HG03378 (cell line): Measurements from ENCODE around the gene PAFAH1B1.
"Not testable (repeated sequence)": the region's sequence is repeated elsewhere in the genome, so short reads cannot be mapped to it uniquely, and the experiment has no call there.

ENCODE experiments used
- ATAC-seq: cut with Tn5 transposase; IDR thresholded peaks from one replicate; pipeline ENCODE4 v1.9.1; 2021; ENCODE audit warnings: mild to moderate bottlenecking, moderate library complexity; ENCODE audit not compliant: unreplicated experiment

The PAFAH1B1 gene

GRCh38 chr17:2688351-2689342, 95.2 kb downstream of the PAFAH1B1 start:
- ATAC-seq, result no peak

DNA sequence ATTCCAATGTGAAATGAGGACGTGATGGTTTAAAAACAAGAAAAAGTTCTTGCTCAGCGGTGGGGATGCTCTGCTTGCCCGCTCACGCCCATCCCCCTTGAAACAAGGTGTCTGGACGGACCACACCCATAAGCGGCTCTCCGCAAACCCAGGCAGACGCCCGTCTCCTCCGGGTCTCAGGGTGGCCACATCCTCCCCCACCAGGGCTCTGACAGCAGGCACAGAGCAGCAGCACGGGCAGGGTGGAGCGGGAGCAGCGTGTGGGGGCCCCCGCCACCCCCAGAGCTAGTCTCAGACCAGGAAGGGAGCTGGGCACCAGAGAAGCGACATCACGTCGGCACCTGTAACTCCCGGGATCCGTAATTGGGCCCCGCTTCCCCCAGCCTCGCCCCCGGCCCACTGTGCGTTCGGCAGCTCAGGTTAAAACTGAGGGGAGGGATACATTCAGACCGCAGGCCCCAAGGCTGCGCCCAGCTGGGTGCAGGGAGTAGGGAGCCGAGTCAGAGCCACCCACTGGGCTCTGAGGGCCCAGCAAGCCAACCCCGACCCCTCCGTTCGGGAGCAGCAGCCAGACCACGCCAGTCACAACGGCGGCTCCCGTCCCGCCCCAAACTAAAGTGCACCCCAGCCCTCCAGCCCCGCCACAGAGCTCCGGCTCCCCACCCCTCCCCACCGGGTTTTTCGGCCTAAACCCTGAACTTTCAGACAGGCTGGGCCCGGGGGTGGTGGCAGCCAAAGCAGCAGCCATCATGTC, 96.1 kb downstream of the PAFAH1B1 start:
- no peak for ATAC-seq

- ATAC-seq, result no peak
Measured at GRCh38 chr17:2690165-2691068, 97.0 kb downstream of the PAFAH1B1 start.

GRCh38 chr17:2691069-2691871, 97.8 kb downstream of the PAFAH1B1 start:
- no peak for ATAC-seq

DNA sequence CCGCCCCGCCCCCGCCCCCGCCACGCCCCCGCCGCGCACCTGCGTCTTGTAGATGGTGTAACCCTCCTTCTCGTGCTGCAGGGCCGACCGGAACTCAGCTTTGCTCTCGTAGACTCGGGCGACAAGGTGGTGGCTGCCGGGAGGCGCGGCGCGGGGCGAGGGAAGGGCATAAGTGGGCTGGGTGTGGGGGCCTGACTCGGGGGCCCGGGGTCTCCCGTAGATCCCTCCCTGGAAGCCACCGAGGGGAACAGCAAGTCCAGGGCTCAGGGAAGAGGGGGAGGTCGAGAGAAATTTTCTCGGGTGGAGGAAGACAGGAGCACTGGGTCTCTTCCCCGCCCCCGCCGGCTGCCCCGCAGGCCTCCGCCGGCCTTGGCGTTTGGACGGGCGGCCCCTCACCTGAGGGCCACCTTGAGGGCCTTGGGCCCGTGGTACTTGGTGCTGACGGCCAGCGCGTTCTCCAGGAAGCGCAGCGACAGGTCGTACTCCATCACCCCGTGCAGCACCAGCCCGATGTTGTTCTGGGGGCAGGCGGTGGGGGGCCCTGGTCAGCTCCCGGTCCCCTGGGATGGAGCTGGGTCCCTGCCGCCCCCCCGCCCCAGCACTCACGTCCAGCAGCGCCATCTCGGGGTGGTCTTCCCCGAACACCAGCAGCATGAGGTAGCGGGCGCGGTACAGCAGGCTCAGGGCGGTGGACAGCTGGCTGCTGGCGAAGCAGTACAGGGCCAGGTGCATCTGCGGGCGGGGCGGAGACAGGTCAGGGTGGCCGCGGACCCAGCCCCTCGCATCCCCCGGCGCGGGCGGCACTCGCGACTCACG, 98.7 kb downstream of the PAFAH1B1 start:
- ATAC-seq, result no peak

- ATAC-seq, result no peak
Measured at GRCh38 chr17:2692781-2693135, 99.3 kb downstream of the PAFAH1B1 start.

DNA sequence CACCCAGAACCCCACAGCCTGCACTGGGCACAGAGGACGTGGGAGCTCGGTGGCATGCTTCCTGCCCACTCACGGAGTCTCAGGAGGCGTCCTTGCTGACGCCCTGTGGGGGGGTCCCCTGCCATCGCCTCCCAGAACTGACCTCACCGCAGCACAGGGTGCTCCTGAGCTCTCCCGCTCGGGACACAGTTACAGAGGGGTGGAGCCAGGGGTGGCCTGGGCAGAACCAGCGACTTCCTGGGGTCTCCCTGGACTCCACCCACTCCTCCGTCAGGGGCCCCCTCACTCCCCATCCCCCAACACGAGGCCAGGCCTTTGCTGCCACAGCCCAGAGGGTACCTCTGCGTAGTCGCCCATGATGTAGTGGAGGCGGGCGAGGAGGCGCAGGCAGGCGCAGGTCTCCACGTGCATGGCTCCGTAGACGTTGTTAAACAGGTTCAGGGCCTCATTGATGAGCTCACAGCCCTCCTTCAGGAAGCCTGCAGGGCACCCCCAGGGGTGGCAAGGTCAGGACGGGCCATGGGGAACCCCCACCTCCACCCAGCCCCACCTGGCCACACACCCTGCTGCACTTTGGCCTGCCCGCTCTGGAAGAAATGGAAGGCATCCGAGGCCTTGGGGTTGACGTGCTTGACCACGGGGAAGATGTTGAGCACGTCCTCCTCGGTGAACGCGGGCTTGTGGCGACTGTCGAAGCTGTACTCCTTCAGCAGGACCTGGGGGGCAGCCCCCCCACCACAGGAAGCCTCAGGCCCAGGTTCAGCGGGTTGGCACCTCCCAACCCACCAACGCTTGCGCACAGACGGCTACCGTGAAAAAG, 100.3 kb downstream of the PAFAH1B1 start:
- ATAC-seq, result no peak

DNA sequence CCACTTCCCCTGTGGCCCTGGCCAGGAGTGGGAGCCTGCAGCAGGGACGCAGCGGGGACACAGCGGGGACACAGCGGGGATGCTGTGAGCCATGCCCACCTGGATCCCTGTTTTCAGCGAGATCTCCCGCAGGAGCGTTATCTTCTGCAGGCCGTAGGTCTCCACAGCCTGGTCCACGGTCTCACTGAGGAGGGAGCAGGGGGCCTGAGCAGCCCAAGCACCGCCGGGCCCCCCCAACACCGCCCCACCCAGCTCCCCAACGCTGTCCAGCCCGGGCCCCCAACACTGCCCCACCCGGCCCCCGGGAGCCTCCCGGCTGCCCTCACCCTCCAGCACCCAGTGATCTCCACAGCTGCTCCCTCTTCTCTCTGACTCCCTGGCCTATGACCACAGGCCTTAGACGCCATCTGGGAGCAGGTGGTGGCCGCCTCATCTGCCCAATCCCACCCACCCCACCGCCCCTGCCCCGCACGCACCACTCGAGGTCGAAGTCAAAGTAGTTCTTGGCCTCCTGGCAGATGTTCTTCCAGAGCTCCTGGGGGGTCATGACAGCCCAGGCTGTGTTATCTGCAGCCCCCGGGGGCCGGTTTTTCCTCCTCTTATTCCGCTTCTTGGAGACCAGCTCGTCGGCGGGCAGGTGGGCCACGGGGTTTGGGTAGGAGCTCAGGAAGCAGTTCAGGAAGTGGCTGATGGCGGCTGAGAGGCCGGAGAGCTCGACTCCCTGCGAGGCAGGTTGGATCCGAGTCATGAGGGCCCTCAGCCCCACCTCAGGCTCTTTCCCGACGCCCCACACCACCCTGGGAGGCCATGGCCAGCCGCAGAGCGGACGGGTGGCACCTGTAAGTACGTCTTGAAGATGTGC, 101.2 kb downstream of the PAFAH1B1 start:
- no peak for ATAC-seq

GRCh38 chr17:2695243-2695960, 101.9 kb downstream of the PAFAH1B1 start:
- no peak for ATAC-seq

GRCh38 chr17:2695961-2696760, 102.7 kb downstream of the PAFAH1B1 start:
- ATAC-seq, result no peak

DNA sequence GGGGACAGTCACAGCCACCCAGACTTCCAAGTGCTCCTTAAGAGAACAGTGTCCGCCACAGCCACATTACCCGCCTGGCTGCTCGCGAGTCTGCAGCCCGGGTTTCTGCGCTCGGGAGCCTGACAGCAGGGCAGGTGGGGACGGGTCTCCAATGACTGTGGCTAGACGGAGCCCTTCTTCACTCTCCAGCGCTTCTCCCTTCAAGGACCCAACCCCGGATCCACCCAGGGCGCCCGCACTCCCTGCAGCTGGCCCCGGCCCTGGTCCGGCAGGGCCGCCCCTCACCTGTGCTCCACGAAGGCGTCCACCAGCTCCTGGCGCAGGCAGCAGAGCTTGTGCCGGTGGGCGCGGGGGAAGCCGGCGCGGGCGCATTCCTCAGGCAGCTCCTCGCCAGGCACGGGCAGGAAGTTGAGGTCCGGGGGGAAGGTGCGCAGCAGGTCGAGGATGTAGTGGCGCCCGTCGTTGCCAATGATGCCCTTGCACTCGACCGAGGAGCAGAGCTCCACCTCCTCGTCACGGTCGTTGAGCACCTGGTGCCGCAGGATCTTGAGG, 104.2 kb downstream of the PAFAH1B1 start:
- no peak for ATAC-seq

DNA sequence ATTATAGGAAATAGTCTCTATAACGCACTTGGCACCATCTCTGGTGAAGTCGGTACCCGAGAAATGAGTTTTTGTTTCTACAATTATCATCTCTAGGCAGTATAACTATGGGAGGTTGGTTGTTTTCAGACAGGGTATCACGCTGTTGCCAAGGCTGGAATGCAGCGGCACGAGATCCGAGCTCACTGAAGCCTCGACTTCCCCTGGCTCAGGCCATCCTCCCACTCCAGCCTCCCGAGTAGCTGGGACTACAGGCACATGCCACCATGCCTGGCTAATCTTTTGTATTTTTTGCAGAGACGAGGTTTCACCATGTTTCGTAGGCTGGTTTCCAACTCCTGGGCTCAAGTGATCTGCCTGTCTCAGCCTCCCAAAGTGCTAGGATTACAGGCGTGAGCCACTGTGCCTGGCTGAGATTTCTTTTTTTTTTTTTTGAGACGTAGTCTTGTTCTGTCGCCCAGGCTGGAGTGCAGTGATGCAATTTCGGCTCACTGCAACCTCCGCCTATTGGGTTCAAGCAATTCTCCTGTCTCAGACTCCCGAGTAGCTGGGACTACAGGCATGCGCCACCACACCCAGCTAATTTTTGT, 105.9 kb downstream of the PAFAH1B1 start:
- not testable (repeated sequence) for ATAC-seq

DNA sequence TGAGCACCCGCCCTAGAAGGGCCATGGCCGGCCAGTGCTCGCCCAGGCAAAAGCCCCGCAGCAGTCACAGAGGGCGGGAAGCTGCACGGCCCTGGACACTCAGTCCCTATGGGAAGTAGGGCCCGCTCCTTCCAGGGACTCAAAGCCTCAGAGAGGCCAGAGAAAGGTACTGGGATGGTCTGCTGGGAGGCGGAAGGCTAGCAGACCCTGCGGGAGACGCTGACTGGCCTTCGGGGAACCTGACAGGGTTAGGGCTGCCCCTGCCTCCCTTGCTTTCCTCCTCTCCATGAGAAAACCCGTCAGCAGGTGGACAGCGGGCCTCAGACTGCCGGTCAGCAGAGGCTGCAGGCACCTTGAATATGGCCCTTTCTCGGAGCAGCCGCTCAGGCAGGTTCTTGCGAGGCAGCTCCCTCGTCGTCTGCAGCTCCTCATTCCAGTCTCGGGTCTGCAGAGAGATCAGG, 106.6 kb downstream of the PAFAH1B1 start:
- no peak for ATAC-seq

DNA sequence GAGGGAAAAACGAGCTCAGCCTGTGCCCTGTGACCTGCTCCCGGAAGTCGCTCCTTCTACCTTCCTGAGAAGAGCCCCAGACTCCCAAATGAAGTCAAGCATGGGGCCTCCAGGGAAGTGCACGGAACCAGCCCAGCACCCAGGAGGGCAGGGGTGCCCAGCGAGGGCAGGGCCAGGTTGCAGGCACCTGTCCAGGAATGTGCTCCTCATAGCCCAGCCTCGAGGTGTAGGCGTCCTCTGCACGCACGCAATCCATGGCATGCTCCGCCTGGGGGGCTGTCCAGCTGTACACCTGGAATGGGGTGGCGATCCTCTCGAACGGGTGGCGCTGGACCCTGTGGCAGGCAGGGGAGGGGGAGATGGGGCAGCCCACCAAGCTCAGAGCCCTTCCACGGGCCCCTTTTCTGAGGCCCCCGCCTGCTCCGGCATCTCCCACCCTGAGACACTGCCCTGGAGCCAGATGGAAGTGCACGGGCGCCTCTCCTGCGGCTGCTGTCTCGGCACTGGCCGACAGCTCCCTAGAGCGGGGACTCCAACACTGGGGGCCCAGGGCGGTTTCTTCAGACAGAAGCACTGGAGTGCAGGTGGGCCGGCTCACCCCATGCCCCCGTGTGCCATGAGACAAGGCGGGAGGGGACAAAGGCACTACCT, 107.2 kb downstream of the PAFAH1B1 start:
- ATAC-seq, result no peak
